GM23248 (cell line): ENCODE measurements around the gene PRKCB.

ENCODE experiments used
- EZH2 ChIP-seq: fragments of 200-600 bp; sonication (generic); IDR thresholded peaks from 2 replicates; pipeline ENCODE4 v1.6.1; 2018; ENCODE audit warnings: antibody characterized with exemption, mild to moderate bottlenecking; ENCODE audit not compliant: insufficient read depth, poor library complexity, severe bottlenecking
- EZH2phosphoT487 ChIP-seq: fragments of 200-600 bp; sonication (generic); IDR thresholded peaks from 2 replicates; pipeline ENCODE4 v1.6.1; 2018; ENCODE audit warnings: antibody characterized with exemption, moderate library complexity, mild to moderate bottlenecking, low read depth; ENCODE audit not compliant: insufficient read depth

DNA sequence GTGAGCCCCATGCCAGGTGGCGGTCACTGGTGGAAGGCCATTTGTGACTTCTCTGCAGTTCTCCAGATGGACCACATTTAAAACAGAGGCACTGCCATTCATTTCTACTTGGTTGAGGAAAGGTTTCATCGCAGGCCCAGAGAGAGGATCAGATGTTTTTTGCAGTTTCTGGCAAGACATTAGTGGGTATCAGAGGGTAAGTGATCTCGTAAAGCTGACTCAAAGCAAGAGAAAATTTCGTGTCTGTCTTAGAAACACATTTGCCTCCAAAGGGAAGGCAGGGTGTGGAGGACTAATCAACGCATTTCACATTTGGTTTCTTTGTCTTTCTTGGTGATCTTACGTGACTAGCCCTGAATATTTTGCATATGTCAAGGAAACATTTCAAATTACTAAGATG lies 81.8 kb downstream of the PRKCB start:
- TF ChIP-seq EZH2 = no peak
- no peak for TF ChIP-seq EZH2phosphoT487
